A549 (cell line): Measurements from ENCODE around the gene CPTP. TPM values are rescaled to one million over a fixed set of nuclear protein-coding genes. Genes with fewer than 3 reads are reported as not detected.
A peak's percentile ranks its signal among the peaks of the same experiment; 100 is the strongest.

Experiments
- ATAC-seq, 2 experiments: fragments of 200-7000 bp in 1 of 2; fragments of >200 bp in 1 of 2; cut with Nextera tagmentation in 1 of 2; cut with Tn5 transposase in 1 of 2; 3 replicates each; pipeline versions ENCODE4 v1.8.0 to v1.9.1; 2018 to 2020; ENCODE audit warnings: mild to moderate bottlenecking in 1 of 2, moderate library complexity in 1 of 2
- CTCF ChIA-PET: fragments of 300-600 bp; sonication (Branson Sonifier 250); formaldehyde crosslinking; extraction: SDS; loops from one replicate; lab custom pipeline; 2021; ENCODE audit warnings: antibody characterized with exemption, inconsistent platforms; lab: Yijun Ruan, JAX
- POLR2A ChIA-PET: fragments of 350-600 bp; formaldehyde crosslinking; extraction: SDS; loops from one replicate; lab custom pipeline; 2021; ENCODE audit warnings: antibody characterized with exemption, inconsistent platforms; lab: Yijun Ruan, JAX
- DNase-seq, 2 experiments: peaks; one replicate each; pipeline versions ENCODE4 v3.0.0 to v3.0.0-alpha.2; 2011 to 2016; ENCODE audit warnings: low read depth in 1 of 2, low spot score in 1 of 2
- FAIRE-seq: peaks from 2 replicates; lab custom pipeline; 2011; peaks lifted over from hg19 to GRCh38; lab: Jason Lieb, UNC
- H3K27ac ChIP-seq, 2 experiments: fragments of >200 bp; sonication (Bioruptor Twin); formaldehyde crosslinking; 3 replicates each; pipeline ENCODE4 v1.5.1; 2016 to 2017
- H3K4me1 ChIP-seq: fragments of >200 bp; sonication (Bioruptor Twin); formaldehyde crosslinking; 3 replicates; pipeline ENCODE4 v1.6.1; 2016
- H3K4me2 ChIP-seq: fragments of >200 bp; sonication (Bioruptor Twin); formaldehyde crosslinking; 3 replicates; pipeline ENCODE4 v1.6.1; 2016
- H3K4me3 ChIP-seq: fragments of >200 bp; sonication (Bioruptor Twin); formaldehyde crosslinking; 3 replicates; pipeline ENCODE4 v1.5.1; 2016
- H3K9me3 ChIP-seq: fragments of >200 bp; sonication (Bioruptor Twin); formaldehyde crosslinking; 3 replicates; pipeline ENCODE4 v1.6.1; 2016
- BHLHE40 ChIP-seq: IDR thresholded peaks from 2 replicates; pipeline ENCODE4 v1.6.1; 2012; ENCODE audit warnings: low read depth, low read length, inconsistent platforms
- EP300 ChIP-seq, 2 experiments: fragments of >200 bp; sonication (Bioruptor Twin); formaldehyde crosslinking; IDR thresholded peaks; 2 replicates in 1 of 2; 3 replicates in 1 of 2; pipeline ENCODE4 v1.6.1; 2016 to 2017
- FOSB ChIP-seq: fragments of 250-450 bp; sonication (Bioruptor Pico); IDR thresholded peaks from 2 replicates; pipeline ENCODE4 v1.5.0; 2020; ENCODE audit warnings: mild to moderate bottlenecking, moderate library complexity
- HDAC2 ChIP-seq: fragments of 200-600 bp; sonication (generic); IDR thresholded peaks from 2 replicates; pipeline ENCODE4 v1.6.1; 2016
- HEYL ChIP-seq: fragments of 250-450 bp; sonication (Bioruptor Pico); IDR thresholded peaks from 2 replicates; pipeline ENCODE4 v1.8.0; 2021; ENCODE audit warnings: mild to moderate bottlenecking, moderate library complexity
- HOXA7 ChIP-seq: fragments of 250-450 bp; sonication (Bioruptor Pico); IDR thresholded peaks from 2 replicates; pipeline ENCODE4 v1.5.0; 2020; ENCODE audit warnings: mild to moderate bottlenecking, moderate library complexity
- HOXB13 ChIP-seq: fragments of 250-450 bp; sonication (Bioruptor Pico); IDR thresholded peaks from 2 replicates; pipeline ENCODE4 v1.5.0; 2020; ENCODE audit warnings: low read depth, mild to moderate bottlenecking, moderate library complexity
- JUN ChIP-seq, 2 experiments: fragments of >200 bp; sonication (Bioruptor Twin); formaldehyde crosslinking; IDR thresholded peaks; 2 replicates in 1 of 2; 3 replicates in 1 of 2; pipeline ENCODE4 v1.6.1; 2016 to 2017
- KDM1A ChIP-seq: fragments of 200-600 bp; sonication (generic); IDR thresholded peaks from 2 replicates; pipeline ENCODE4 v1.6.1; 2016; ENCODE audit warnings: low read depth, mild to moderate bottlenecking
- KDM5A ChIP-seq: fragments of 200-600 bp; sonication (generic); IDR thresholded peaks from 2 replicates; pipeline ENCODE4 v1.6.1; 2016; ENCODE audit warnings: antibody characterized with exemption, mild to moderate bottlenecking
- MAZ ChIP-seq: fragments of 150-350 bp; IDR thresholded peaks from 2 replicates; pipeline ENCODE4 v1.6.1; 2014; ENCODE audit warnings: antibody characterized with exemption, low read depth, low read length, borderline replicate concordance
- MYC ChIP-seq: IDR thresholded peaks from 2 replicates; pipeline ENCODE4 v1.6.1; 2012; ENCODE audit warnings: mild to moderate bottlenecking, inconsistent platforms, low read length, improper control_type of control experiment, borderline replicate concordance
- NPAS2 ChIP-seq: fragments of 250-450 bp; sonication (Bioruptor Pico); IDR thresholded peaks from 2 replicates; pipeline ENCODE4 v1.8.0; 2022; ENCODE audit warnings: mild to moderate bottlenecking, moderate library complexity, borderline replicate concordance
- POLR2A ChIP-seq: IDR thresholded peaks from 2 replicates; pipeline ENCODE4 v1.6.1; 2012; ENCODE audit warnings: mild to moderate bottlenecking, low read length
- RFX5 ChIP-seq: fragments of 450-650 bp; IDR thresholded peaks from 2 replicates; pipeline ENCODE4 v1.7.1; 2014; ENCODE audit warnings: antibody characterized with exemption, mild to moderate bottlenecking, moderate library complexity
- TP53 ChIP-seq: fragments of 250-450 bp; sonication (Bioruptor Pico); IDR thresholded peaks from 2 replicates; pipeline ENCODE4 v1.5.0; 2021; ENCODE audit warnings: mild to moderate bottlenecking, moderate library complexity
- WGBS: methylation state at CpG from one replicate; pipeline ENCODE4 v1.1.6; 2017; ENCODE audit errors: missing lambda C conversion rate; 5-methylcytosine and 5-hydroxymethylcytosine counted together
- polyA plus RNA-seq, 4 experiments: library from polyadenylated mRNA; depleted of rRNA in 3 of 4; stranded (reverse); fragments of >200 nt; fragmentation: RNase III in 1 of 4; extraction: RNeasy Plus Mini Kit Qiagen cat#74134 plus additional on column Dnase treatment in 1 of 4; gene quantifications; 2 replicates in 3 of 4; 3 replicates in 1 of 4; pipeline ENCODE4 v1.2.3, GENCODE V29; 2011 to 2017
- TF ChIP-seq, protein P1 (sequence below): fragments of >200 bp; sonication (Bioruptor Twin); formaldehyde crosslinking; IDR thresholded peaks from 3 replicates; pipeline ENCODE4 v1.5.1; 2016
- TF ChIP-seq, protein P2 (sequence below): IDR thresholded peaks from 2 replicates; pipeline ENCODE4 v1.6.1; 2012
- TF ChIP-seq, protein P3 (sequence below): IDR thresholded peaks from 2 replicates; pipeline ENCODE4 v1.6.1; 2012; ENCODE audit warnings: low read depth, borderline replicate concordance

Gene CPTP
- polyA plus RNA-seq, 2 of the 4 experiments (the other 2 are of a cell fraction) = 4.3 to 11.9 TPM

DNA sequence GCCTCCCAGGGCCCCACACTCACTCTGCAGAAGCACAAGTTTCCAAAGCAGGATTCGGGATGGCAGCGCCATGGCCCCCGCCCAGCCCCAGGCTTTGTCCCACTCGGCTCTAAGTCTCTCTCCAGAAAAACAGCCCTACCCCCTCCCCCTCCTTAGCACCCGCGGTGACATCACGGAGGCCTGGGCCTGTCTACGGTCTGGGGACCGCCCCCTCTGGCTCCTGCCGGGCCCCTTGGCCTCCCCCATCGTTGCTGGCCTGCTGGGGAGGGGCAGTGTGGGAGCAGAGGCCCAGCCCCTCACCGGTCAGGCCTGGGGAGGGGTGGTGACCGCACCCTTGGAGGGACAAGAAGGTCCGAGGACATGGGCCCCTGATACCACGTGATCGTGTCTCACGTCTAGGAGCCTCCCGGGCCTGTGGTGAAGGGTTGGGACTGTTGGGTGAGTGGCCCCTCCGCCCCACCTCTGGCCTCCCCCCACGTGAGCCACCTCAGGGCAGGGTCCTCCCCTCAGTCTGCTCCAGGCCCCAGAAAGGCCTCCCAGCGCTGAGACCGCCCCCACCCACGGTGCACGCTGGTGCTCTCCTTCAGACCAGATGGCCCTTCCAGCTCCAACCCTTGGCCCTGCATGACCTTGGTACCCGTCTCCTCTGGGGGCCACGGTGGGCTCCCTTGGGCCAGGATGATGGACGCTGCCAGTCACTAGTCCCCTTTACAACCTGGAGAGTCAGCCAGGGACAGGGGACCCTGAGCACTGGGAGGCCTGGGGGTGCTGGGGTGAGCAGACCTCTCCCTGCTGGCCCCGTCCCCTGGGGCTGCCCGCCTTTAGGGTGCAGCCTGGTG is 34.0 kb downstream of the CPTP start, which contains the start of gene MXRA8:
MXRA8 (minus strand) TSS at position 123 of the 839 bp plus-strand sequence; CDS start at position 72, 51 bp downstream.
- Histone ChIP-seq H3K9me3 (no peaks in the 10 kb centered on the region), H3K27ac (peak within 1 kb of the TSS in 1 of 2 experiments; percentile 30; a peak in 1 of 6 replicates), H3K4me2 (no peak within 1 kb of the TSS), H3K4me3 (no peak within 1 kb of the TSS), H3K4me1 (peaks cover 31% of the 10 kb centered on the region)
- no peak for FAIRE-seq
- TF ChIP-seq, protein P1, sequence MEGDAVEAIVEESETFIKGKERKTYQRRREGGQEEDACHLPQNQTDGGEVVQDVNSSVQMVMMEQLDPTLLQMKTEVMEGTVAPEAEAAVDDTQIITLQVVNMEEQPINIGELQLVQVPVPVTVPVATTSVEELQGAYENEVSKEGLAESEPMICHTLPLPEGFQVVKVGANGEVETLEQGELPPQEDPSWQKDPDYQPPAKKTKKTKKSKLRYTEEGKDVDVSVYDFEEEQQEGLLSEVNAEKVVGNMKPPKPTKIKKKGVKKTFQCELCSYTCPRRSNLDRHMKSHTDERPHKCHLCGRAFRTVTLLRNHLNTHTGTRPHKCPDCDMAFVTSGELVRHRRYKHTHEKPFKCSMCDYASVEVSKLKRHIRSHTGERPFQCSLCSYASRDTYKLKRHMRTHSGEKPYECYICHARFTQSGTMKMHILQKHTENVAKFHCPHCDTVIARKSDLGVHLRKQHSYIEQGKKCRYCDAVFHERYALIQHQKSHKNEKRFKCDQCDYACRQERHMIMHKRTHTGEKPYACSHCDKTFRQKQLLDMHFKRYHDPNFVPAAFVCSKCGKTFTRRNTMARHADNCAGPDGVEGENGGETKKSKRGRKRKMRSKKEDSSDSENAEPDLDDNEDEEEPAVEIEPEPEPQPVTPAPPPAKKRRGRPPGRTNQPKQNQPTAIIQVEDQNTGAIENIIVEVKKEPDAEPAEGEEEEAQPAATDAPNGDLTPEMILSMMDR = no peak
- TF ChIP-seq, protein P2, sequence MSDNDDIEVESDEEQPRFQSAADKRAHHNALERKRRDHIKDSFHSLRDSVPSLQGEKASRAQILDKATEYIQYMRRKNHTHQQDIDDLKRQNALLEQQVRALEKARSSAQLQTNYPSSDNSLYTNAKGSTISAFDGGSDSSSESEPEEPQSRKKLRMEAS = no peak
- no peak for TF ChIP-seq NPAS2 (CRISPR knock-in tag)
- no peak for TF ChIP-seq HDAC2
- no peak for TF ChIP-seq HOXB13 (CRISPR knock-in tag)
- no peak for TF ChIP-seq HEYL (CRISPR knock-in tag)
- no peak for TF ChIP-seq MYC
- no peak for TF ChIP-seq TP53
- no peak for TF ChIP-seq KDM1A
- TF ChIP-seq EP300 (IDR thresholded peaks at IDR 0.05) = no peak
- no peak for TF ChIP-seq HOXA7
- no peak for TF ChIP-seq FOSB
- 80% methylated on average over 4 of the region's 29 CpGs for WGBS
- POLR2A ChIA-PET = interaction anchor here (0.5 kb wide), 1 partner anchor 12 kb away, joined by 3 read pairs; no protein-coding TSS in a partner anchor
- no peak for ATAC-seq
- CTCF ChIA-PET = interaction anchor here (1.2 to 2.4 kb wide), 2 partner anchors 13 kb away, joined by 6 to 17 read pairs; no protein-coding TSS in a partner anchor
- DNase-seq = no peak

DNA sequence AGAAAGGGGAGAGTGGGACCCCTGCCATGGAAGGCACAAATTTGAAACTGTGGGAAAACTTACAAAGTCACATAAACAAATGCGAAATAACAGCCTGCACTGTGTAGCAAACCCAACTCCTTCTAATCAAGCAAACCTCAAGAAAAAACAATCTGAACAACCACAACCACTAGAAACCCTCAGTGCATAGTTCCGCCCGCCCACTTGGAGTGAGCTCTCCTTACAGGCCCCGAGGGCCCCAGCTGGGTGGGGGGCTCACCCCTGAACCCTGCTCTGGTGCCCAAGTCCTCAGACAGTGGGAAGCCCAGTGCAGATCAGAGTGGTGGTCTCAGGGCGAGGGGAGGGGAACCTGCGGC is 34.7 kb downstream of the CPTP start:
- H3K27ac ChIP-seq = peak overlapping the region in 1 of 2 experiments; percentile 26; a peak in 1 of 6 replicates
- TF ChIP-seq HOXA7 = no peak
- no peak for TF ChIP-seq MAZ
- TF ChIP-seq KDM5A = no peak
- TF ChIP-seq MYC = no peak
- ChIA-PET POLR2A (interaction anchor here (0.5 kb wide), 1 partner anchor 11 kb away, joined by 3 read pairs; no protein-coding TSS in a partner anchor), CTCF (interaction anchor here (2.4 kb wide), 1 partner anchor 12 kb away, joined by 17 read pairs; no protein-coding TSS in a partner anchor)
- H3K9me3 ChIP-seq = no peaks in the 10 kb centered on the region
- 99% methylated on average over 5 of the region's 6 CpGs for WGBS
- H3K4me2 ChIP-seq = no peak overlapping the region
- no peak for DNase-seq
- FAIRE-seq = no peak
- H3K4me3 ChIP-seq = no peak overlapping the region
- no peak for ATAC-seq
- H3K4me1 ChIP-seq = peaks cover 25% of the 10 kb centered on the region

DNA sequence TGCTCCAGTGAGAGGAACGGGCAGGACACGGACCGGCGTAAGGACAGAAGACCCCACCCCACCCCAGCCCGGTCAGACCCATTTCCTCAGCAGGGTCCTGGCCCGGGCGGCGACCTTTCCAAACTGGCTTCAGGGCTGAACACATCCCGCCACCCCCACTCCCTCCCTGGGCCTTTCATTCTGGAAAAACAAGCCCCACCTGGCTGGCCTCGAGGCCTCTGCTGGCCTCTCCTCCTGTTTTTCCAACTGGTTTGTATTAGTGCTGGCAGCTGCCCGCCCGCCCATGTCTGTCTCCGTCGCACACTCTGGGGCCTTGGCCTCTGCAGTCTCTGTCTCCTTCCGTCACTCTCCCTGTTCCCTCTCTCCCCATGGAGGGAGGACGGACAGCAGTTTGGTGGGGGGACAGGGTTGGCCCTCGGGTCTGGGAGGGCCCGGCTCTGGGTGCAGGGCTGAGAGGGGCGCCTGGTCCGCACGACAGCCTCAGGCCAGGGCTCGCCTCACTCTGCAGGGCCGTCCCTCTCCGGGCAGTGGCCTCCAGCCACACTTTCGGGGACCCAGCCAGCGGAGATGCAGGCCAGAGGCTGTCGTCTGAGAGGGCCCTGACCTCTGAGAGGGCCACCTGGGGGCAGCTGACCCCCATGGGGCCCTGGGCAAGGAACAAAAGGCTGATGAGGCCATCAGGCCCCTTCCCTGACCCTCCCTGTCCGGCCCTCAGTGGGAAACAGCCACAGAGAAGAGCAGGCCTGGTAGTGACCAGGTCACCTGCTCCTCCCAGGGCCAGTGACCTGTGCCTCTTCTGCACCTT is 35.3 kb downstream of the CPTP start:
- Histone ChIP-seq H3K4me3 (no peak overlapping the region), H3K4me2 (peak overlapping the region; percentile 25; the same call in 1 of the 3 replicates), H3K27ac (peak overlapping the region in 1 of 2 experiments; percentile 81; a peak in 3 of 6 replicates), H3K4me1 (peaks cover 24% of the 10 kb centered on the region; the same call in 2 of the 3 replicates), H3K9me3 (no peaks in the 10 kb centered on the region)
- TF ChIP-seq HDAC2 (no peak), POLR2A (no peak), BHLHE40 (no peak), JUN (IDR thresholded peaks at IDR 0.05) (no peak), RFX5 (no peak)
- TF ChIP-seq, protein P3, sequence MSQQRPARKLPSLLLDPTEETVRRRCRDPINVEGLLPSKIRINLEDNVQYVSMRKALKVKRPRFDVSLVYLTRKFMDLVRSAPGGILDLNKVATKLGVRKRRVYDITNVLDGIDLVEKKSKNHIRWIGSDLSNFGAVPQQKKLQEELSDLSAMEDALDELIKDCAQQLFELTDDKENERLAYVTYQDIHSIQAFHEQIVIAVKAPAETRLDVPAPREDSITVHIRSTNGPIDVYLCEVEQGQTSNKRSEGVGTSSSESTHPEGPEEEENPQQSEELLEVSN = no peak
- TF ChIP-seq, protein P2 = no peak
- DNase-seq (no peak), FAIRE-seq (no peak), ATAC-seq (peak; percentile 3 to 9; a peak in 3 of 6 replicates)
- 87% methylated on average over 11 of the region's 28 CpGs for WGBS
- POLR2A ChIA-PET = no interaction called here
- CTCF ChIA-PET = interaction anchor here (2.4 kb wide), 1 partner anchor 12 kb away, joined by 17 read pairs; no protein-coding TSS in a partner anchor
